Fibroblast of the aortic adventitia (primary cell): Measurements from ENCODE around the gene OBP2A. TPM values are rescaled to one million over a fixed set of nuclear protein-coding genes. Genes with fewer than 3 reads are reported as not detected.

Source experiments
- DNase-seq: peaks from one replicate; pipeline ENCODE4 v3.0.0-alpha.2; 2010; ENCODE audit warnings: low read depth
- H3K4me3 ChIP-seq: 2 replicates; pipeline ENCODE4 v1.5.1; 2011; ENCODE audit warnings: low read depth, mild to moderate bottlenecking, control low read depth, low read length, moderate library complexity
- total RNA-seq: library from RNA; depleted of rRNA; stranded (reverse); fragments of >200 nt; gene quantifications from 2 replicates; pipeline ENCODE4 v1.2.3, GENCODE V29; 2012; ENCODE audit warnings: low replicate concordance
- TF ChIP-seq, protein P1 (sequence below): IDR thresholded peaks from 2 replicates; pipeline ENCODE4 v1.5.1; 2011; ENCODE audit warnings: mild to moderate bottlenecking, low read length, control low read depth, inconsistent platforms; ENCODE audit not compliant: insufficient read depth

The OBP2A gene
- total RNA-seq, 1 donor, result not detected

GRCh38 chr9:135562235-135562745 lies 16.4 kb downstream of the OBP2A start:
- no peak for DNase-seq
- no peak overlapping the region for H3K4me3 ChIP-seq
- TF ChIP-seq, protein P1, sequence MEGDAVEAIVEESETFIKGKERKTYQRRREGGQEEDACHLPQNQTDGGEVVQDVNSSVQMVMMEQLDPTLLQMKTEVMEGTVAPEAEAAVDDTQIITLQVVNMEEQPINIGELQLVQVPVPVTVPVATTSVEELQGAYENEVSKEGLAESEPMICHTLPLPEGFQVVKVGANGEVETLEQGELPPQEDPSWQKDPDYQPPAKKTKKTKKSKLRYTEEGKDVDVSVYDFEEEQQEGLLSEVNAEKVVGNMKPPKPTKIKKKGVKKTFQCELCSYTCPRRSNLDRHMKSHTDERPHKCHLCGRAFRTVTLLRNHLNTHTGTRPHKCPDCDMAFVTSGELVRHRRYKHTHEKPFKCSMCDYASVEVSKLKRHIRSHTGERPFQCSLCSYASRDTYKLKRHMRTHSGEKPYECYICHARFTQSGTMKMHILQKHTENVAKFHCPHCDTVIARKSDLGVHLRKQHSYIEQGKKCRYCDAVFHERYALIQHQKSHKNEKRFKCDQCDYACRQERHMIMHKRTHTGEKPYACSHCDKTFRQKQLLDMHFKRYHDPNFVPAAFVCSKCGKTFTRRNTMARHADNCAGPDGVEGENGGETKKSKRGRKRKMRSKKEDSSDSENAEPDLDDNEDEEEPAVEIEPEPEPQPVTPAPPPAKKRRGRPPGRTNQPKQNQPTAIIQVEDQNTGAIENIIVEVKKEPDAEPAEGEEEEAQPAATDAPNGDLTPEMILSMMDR, result no peak

DNA sequence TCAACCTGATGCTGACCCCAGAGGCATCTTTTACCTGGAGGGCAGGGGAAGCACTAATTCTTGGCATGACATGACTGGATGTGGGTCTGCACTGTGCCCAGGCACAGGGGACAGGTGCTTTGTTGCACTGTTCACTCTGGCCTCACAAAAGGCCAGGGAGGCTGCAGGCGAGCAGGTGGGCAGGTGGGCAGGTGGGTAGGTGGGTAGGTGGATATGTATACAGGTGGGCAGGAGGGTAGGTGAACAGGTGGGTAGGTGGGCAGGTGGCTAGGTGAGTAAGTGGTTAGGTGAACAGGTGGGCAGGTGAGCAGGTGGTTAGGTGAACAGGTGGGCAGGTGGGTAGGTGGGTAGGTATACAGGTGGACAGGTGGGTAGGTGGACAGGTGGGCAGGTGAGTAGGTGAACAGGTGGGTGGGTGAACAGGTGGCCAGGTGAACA lies 17.1 kb downstream of the OBP2A start:
- H3K4me3 ChIP-seq, result no peak overlapping the region
- DNase-seq, result no peak
- TF ChIP-seq, protein P1, result no peak

DNA sequence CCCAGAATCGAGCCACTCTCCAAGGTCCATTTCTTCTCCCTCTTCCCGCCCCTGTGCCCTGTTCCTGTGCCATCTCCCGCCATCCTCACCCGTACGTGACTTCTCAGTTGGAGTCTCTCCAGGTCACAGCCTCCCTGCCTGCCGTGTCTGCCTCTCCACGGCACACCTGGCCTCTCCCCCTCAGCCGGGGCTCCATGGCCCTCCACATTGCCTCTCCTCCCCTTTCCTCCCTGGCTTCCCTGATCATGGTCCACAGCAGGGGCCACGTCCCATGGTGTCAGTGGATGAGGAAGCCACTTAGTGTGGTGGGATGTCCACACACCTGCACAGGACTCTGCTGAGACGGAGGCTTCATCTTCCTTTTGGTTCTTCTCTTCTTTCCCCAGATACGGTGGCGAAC lies 17.9 kb downstream of the OBP2A start:
- DNase-seq, result no peak
- TF ChIP-seq, protein P1, result no peak
- H3K4me3 ChIP-seq, result no peak overlapping the region

GRCh38 chr9:135565141-135565628 lies 19.3 kb downstream of the OBP2A start:
- TF ChIP-seq, protein P1, result no peak
- DNase-seq, result no peak
- H3K4me3 ChIP-seq, result no peak overlapping the region

- H3K4me3 ChIP-seq, result no peak overlapping the region
- TF ChIP-seq, protein P1, result no peak
- no peak for DNase-seq
Observed at GRCh38 chr9:135565636-135566035, 19.7 kb downstream of the OBP2A start.

GRCh38 chr9:135566552-135566951 lies 20.6 kb downstream of the OBP2A start:
- no peak overlapping the region for H3K4me3 ChIP-seq
- no peak for DNase-seq

More at GRCh38 chr9:135566552-135566951, 20.6 kb downstream of the OBP2A start:
- TF ChIP-seq, protein P1, result no peak
